ENCODE measurements around the gene ERVMER34-1.

The ERVMER34-1 gene

GRCh38 chr4:52711834-52712250 lies 39.4 kb downstream of the ERVMER34-1 start:
- H3K4me1 Mint-ChIP-seq (ENCODE audit: low read depth): peaks cover 43% of the 10 kb centered on the region
- H3K36me3 Mint-ChIP-seq: peaks cover 24% of the 10 kb centered on the region
- no peaks in the 10 kb centered on the region for H3K9me3 Mint-ChIP-seq (ENCODE audit: low read depth)
- peak overlapping the region; percentile 50 for H3K27ac Mint-ChIP-seq
- H3K27me3 Mint-ChIP-seq: no peaks in the 10 kb centered on the region
- H3K4me3 Mint-ChIP-seq: peak overlapping the region; percentile 74

GRCh38 chr4:52711272-52711671 lies 40.0 kb downstream of the ERVMER34-1 start:
- Mint-ChIP-seq H3K4me3 (peak overlapping the region; percentile 74), H3K36me3 (peaks cover 24% of the 10 kb centered on the region), H3K4me1 (ENCODE audit: low read depth) (peaks cover 41% of the 10 kb centered on the region), H3K9me3 (ENCODE audit: low read depth) (no peaks in the 10 kb centered on the region), H3K27me3 (no peaks in the 10 kb centered on the region), H3K27ac (no peak overlapping the region)

- Mint-ChIP-seq H3K27me3 (no peaks in the 10 kb centered on the region), H3K9me3 (ENCODE audit: low read depth) (no peaks in the 10 kb centered on the region), H3K36me3 (peaks cover 9% of the 10 kb centered on the region), H3K4me3 (no peak overlapping the region), H3K4me1 (ENCODE audit: low read depth) (peaks cover 21% of the 10 kb centered on the region), H3K27ac (no peak overlapping the region)
Observed at GRCh38 chr4:52709155-52709554, 42.1 kb downstream of the ERVMER34-1 start.

- Mint-ChIP-seq H3K9me3 (ENCODE audit: low read depth) (no peaks in the 10 kb centered on the region), H3K4me1 (ENCODE audit: low read depth) (no peaks in the 10 kb centered on the region), H3K27ac (no peak overlapping the region), H3K36me3 (no peaks in the 10 kb centered on the region), H3K4me3 (no peak overlapping the region), H3K27me3 (no peaks in the 10 kb centered on the region)
Observed at GRCh38 chr4:52704661-52705060, 46.6 kb downstream of the ERVMER34-1 start.

- Mint-ChIP-seq H3K4me1 (ENCODE audit: low read depth) (no peaks in the 10 kb centered on the region), H3K9me3 (ENCODE audit: low read depth) (no peaks in the 10 kb centered on the region)
Observed at GRCh38 chr4:52704133-52704532, 47.1 kb downstream of the ERVMER34-1 start.

GRCh38 chr4:52701207-52701606 lies 50.0 kb downstream of the ERVMER34-1 start:
- Mint-ChIP-seq H3K4me3 (no peak overlapping the region), H3K4me1 (ENCODE audit: low read depth) (no peaks in the 10 kb centered on the region), H3K27me3 (peaks cover 6% of the 10 kb centered on the region)

More at GRCh38 chr4:52704133-52704532, 47.1 kb downstream of the ERVMER34-1 start:
- no peak overlapping the region for H3K4me3 Mint-ChIP-seq
- H3K27me3 Mint-ChIP-seq: no peaks in the 10 kb centered on the region
- H3K36me3 Mint-ChIP-seq: no peaks in the 10 kb centered on the region
- H3K27ac Mint-ChIP-seq: no peak overlapping the region

GRCh38 chr4:52694936-52695335 lies 56.3 kb downstream of the ERVMER34-1 start:
- H3K9me3 Mint-ChIP-seq (ENCODE audit: low read depth): peaks cover 26% of the 10 kb centered on the region
- H3K36me3 Mint-ChIP-seq: peaks cover 19% of the 10 kb centered on the region
- peaks cover 11% of the 10 kb centered on the region for H3K27me3 Mint-ChIP-seq
- no peak overlapping the region for H3K27ac Mint-ChIP-seq
- H3K4me3 Mint-ChIP-seq: no peak overlapping the region
- H3K4me1 Mint-ChIP-seq (ENCODE audit: low read depth): no peaks in the 10 kb centered on the region

More at GRCh38 chr4:52701207-52701606, 50.0 kb downstream of the ERVMER34-1 start:
- H3K27ac Mint-ChIP-seq: no peak overlapping the region
- no peaks in the 10 kb centered on the region for H3K36me3 Mint-ChIP-seq
- no peaks in the 10 kb centered on the region for H3K9me3 Mint-ChIP-seq (ENCODE audit: low read depth)

GRCh38 chr4:52693492-52693891 lies 57.7 kb downstream of the ERVMER34-1 start:
- Mint-ChIP-seq H3K27me3 (peaks cover 11% of the 10 kb centered on the region), H3K4me1 (ENCODE audit: low read depth) (no peaks in the 10 kb centered on the region), H3K4me3 (no peak overlapping the region), H3K27ac (no peak overlapping the region), H3K36me3 (peaks cover 19% of the 10 kb centered on the region), H3K9me3 (ENCODE audit: low read depth) (peaks cover 26% of the 10 kb centered on the region)
